NCI-H82 (cell line): Measurements from ENCODE around the gene IQSEC1.
A peak's percentile ranks its signal among the peaks of the same experiment; 100 is the strongest.

ENCODE experiments used
- DNase-seq: peaks from one replicate; lab custom pipeline; 2025; lab: John Stamatoyannopoulos, UW

IQSEC1 gene

GRCh38 chr3:13002398-13003124 is 70.7 kb downstream of the IQSEC1 start:
- no peak for DNase-seq

DNA sequence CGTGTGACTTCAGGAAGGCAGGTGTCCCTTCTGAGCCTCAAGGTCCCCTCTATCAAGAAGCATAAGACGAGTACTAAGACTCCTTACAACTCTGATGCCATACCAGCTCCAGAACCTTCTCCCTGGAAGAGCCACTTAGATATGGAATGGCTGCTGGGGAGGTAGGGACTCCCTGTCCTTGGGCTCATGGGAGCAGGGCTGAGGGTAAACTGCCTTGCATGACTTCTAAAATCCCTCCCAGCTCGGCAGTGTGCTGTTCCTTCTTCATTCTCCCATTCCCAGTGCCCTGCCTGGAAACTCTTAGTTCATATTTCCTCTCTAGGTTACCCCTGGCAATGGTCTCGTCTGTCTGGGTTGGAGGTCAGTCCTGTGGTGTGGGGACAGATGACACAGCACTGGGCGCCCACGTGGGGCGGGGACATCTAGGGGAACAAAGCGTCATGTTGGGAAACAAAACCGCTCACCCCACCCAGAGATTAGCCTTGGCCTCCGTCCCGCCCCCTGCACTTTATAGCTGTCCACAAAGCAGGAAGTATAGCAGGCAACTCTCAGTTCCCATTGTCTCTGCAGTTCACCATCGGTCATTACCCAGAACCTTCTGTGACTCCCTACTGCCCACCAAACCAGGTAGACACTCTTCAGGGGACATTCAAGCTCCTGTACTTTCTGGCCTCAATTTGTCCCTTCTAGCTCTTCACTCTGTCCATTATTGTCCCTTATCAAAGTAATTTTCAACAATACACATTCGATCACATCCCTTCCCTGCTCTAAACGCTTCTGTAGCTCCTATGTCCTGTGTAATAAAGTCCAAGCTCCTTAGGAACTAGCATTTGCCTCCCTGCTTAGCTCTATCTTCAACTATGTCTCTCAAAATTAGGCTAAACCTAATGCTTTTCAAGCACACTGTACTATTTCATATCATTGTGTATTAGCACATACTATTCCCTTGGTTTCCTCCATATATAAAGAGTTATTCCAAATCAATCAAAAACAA is 73.8 kb downstream of the IQSEC1 start:
- no peak for DNase-seq

- DNase-seq, result no peak
Measured at GRCh38 chr3:12998648-12999047, 74.6 kb downstream of the IQSEC1 start.

GRCh38 chr3:12997387-12997786 is 75.8 kb downstream of the IQSEC1 start:
- DNase-seq, result no peak

GRCh38 chr3:12996181-12996506 is 77.1 kb downstream of the IQSEC1 start:
- DNase-seq, result no peak

GRCh38 chr3:12995389-12996180 is 77.6 kb downstream of the IQSEC1 start:
- DNase-seq, result peak; percentile 25

- peak; percentile 89 for DNase-seq
Measured at GRCh38 chr3:12994607-12995388, 78.4 kb downstream of the IQSEC1 start.

DNA sequence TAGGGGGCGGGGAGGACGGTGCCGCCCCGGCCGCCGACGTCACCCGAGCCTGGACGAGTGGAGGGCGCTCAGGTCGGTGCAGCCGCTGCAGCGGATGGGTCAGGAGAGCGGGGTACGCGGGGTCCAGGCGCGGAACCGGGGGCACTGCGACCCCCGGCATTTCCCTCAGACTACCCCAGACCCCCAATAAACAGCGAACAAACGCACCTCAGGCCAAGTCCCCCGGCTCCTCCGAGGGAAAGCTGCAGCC is 78.9 kb downstream of the IQSEC1 start:
- DNase-seq, result peak; percentile 15

DNA sequence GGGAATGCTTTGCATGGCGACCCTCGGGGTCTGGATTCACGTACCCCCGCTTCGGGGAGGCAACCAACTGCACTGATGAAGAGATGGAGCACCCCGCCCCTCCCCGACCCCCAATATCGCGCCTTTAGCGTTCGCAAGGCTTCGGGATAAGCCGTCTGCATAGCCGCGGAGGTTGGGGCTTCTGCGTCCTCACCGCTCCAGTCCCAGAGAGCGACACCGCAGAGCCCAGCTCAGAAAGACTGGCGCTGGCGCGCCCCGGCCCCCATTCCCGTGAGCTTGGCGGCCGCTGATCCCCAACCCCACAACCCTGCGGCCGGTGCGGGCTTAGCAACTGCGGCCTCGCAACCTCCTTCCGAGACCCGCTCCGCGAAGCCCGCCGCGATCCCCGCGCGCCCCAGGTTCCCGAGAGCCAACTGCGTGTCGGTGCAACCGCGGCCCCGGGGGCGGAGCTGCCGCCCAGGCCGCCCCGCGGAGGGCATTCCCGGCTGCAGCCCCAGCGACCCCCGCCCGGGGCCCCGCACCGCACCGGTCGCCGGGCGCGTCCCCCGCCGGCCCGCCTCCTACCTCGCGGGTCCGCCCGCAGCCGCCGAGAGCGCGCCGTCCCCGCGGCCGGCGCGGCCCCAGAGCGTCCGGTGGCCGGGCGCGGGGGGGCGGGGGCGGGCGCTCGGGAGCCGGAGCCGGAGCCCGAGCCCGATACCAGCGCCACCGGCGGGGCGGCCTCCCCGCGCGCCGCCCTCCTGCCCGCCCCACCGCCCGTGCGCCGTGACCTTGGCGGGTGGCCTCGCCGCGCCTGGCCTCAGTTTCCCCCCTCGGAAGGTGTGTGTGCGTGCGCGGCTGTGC is 79.5 kb downstream of the IQSEC1 start:
- DNase-seq, result peak; percentile 52

DNA sequence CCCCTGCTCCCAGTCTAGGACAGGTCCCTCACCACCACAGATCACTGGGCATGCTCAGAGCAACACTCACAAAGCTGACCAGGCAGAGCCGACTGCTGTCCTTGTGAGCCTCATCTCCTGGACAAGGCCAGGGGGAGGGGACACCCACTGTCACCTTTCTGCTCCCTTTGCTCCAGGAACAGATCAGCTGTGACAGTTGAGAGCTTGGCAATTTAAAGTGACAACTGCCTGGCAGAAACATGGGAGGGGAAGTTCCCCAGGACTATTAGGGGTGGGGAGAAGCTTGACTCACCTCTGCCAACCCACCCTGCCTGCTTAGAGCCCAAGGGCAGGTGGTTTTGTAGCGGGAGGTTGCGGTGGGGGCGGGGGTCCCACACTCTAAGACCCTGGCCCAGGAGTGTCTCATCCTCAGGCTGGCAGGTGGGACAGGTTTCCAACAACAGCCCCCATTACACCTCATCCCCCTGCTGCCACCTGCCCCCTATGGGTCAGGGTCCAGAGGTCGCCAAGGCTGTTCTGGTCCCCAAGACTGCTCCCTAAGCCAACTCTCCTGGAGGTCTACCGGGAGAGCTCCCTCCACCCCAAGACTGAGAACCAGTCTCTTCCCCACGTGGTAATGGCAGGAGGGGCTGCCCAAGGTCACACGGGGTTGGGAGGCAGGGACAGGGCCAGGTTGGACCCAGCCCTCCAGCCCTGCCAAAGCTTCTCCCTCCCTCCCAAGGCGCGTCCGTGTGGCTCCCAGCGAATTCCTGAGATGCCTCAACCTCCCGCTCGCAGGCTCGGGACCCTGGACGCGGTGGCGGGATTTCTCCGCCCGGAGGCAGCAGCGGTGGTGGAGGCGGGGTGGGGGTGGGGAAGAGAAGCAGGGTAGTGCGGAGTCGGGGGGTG is 80.4 kb downstream of the IQSEC1 start:
- peak; percentile 45 for DNase-seq

GRCh38 chr3:12991861-12992281 is 81.4 kb downstream of the IQSEC1 start:
- DNase-seq, result no peak

DNA sequence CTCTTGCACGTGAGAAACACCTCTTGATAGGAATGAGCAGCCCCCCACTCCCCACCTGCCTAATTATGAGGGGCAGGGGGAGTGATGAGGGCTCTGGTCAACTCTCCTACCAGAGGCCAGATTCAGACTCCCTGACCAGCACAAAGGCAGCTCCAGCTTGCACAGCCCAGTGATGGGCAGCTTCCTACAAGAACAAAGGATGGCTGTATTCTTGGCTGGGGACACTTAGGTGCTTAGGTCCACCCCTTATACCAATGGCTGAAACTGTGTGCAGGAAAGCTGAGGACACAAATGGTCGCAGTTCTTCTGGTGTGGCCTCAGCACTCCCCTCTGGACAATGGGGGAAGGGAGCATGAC is 81.8 kb downstream of the IQSEC1 start:
- DNase-seq, result peak; percentile 23

DNA sequence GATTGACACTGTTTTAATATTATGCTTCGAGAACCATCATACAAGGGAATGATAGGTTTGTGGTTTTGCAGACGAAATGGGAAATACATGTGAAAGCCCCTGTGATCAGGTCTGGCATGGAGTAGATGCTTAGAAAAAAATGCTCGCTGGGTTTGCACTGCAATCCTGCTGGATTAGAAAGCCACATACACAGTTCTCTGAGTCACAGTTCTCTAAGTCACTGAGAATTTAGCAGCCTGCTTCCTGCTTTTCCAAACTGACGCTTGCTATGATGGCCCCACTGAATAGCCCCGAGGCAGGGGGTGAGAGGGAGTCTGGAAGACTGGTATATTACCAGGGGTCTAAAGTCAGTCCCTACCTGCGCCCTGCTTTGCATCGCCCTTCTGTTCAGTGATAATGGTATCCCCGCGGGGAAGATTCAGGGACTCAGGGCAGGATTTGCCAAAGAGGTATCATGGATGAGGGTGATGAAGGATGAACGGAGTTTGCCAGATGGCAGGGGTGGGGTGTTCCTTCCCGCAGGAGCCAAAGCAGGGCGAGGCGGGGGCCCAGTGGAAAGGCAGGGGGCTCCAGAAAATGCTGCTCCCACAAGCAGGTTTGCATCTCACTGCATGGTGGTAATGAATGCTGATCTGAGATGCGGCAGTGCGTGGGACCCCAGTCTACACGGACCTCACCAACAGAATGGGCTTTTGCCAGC is 82.3 kb downstream of the IQSEC1 start:
- peak; percentile 64 for DNase-seq

DNA sequence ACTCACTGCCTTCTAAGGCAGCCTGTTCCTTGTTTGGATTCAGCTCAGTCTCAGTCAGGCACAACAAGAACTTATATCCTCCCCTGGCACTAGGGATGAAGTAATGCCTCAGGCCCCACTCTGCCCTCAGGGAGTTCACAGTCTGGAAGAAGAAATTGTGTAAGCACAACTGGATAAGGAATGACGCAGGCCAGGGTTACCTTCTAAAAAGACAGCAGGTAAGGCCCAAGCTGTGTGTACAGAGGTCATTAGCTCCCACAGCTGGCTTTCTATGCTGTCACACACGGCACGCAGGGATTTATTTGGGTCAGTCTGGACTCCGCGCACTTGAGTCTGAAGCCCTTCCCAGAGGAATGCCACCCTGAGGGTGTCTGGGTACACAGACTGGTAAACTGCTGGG is 82.9 kb downstream of the IQSEC1 start:
- DNase-seq, result peak; percentile 38

DNA sequence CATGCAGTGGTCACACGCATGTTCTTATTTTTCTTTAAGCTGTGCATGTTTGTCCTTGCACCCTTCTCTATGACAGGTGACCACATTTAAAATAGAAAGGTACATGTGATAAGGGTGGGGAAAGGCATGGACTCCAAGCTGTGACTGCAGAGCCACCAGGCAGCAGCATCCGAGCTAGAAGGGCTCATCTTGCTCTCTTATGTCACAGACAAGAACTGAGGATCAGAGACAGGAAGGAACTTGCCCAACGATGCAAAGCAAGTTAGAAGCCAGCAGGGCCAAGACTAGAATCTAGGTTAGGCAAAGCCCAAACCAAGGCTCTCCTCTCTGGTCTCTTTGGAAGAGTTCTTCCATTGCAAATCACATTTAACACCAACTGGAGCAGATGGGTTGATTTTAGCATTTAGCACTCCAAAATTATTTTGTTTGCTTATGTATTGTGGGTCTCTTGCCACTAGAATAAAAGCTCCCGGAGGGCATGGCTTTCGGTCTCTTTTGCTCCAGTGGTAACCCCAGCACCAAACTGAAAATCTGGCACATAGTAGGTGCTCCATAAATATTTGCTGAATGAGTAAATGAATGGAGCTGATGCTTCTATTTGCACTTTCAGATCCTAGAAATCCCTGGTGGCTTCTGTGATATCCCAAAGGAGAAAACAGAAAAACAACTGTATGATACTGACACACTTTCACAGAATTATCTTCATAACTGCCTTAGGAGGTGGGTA is 84.3 kb downstream of the IQSEC1 start:
- DNase-seq, result no peak

DNA sequence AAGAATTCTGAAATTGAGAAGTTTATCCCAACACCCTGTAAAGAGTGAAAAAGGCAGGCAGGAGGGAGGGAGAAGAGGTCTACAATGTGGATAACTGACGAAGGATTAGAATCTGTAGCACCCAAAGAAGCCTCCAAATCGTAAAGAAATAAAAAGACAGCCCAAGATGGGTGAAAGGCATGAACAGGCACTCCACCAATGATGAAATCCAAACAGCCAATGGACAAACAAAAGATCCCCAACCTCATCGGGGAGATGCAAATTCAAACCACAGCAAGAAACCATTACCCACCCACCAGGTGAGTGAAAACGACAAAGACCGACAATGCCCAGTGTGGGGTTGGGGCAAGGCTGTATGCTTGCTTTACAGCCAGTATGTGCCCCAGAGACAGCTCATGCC is 85.6 kb downstream of the IQSEC1 start:
- no peak for DNase-seq

- peak; percentile 92 for DNase-seq
Measured at GRCh38 chr3:12986986-12987385, 86.2 kb downstream of the IQSEC1 start.

GRCh38 chr3:12986521-12986920 is 86.7 kb downstream of the IQSEC1 start:
- peak; percentile 60 for DNase-seq

DNA sequence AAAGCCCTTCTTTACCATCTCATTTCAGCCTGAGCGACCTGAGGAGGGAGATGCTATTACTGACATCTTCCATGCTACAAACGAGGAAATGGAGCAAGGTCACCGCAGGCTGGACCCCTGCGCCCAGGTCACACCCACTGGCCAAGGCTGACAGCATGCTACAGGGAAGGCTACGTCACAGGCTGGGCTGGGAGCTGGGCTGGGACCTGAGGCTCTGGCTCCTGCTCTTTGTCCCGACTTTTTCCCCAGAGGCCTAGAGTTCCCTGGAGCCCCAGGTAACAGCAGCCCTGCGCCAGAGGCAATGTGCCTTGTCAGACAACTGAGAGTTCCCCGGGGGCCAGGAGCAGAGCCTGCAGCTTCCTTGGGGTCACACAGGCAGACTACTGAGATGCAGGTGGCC is 87.2 kb downstream of the IQSEC1 start:
- DNase-seq, result peak; percentile 31
